C4-2B (cell line): ENCODE data around the gene TRAK1.

Experiments
- H3K27ac ChIP-seq: fragments of 450-650 bp; 2 replicates; pipeline ENCODE4 v1.5.1; 2017
- ZFX ChIP-seq: fragments of 450-650 bp; IDR thresholded peaks from 2 replicates; pipeline ENCODE4 v1.6.1; 2017
- TF ChIP-seq, protein P1 (sequence below): fragments of 450-650 bp; conservative IDR thresholded peaks from 2 replicates; pipeline ENCODE4 v1.5.1; 2017; ENCODE audit warnings: mild to moderate bottlenecking

Gene TRAK1

DNA sequence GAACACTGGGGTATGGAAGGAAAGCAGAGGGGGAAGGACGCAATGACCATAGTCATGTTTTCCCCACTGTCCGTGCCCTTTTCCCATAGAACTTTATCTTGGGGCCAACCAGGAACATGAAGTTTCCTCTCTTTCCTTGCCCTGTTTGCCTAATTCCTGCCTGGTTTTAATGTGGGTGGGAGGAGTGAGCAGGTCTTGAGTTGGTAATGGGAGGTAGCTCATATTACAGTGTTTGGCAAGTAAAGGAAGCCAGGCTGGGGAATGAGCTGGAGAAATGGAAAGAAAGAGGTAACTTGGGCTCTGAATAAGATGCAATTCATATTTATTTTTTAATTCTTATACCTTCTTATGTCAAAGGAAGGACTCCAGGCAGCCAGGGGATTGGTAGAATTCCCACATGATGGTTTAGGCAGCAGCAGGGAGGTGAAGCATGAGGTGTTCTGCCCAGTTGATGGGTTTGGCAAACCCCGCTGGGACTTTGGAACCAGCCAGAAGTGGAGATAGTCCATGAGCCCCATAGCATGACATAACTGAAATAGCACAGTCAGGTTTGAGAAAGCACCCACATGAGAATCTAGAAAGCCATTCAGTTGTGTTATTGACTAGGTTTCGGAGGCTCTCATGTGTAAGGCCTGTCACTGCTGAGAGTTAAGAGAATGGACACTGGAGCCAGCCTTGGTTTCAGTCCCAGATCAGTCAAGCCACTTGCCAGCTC, 114.8 kb downstream of the TRAK1 start:
- no peak for TF ChIP-seq ZFX
- TF ChIP-seq, protein P1, sequence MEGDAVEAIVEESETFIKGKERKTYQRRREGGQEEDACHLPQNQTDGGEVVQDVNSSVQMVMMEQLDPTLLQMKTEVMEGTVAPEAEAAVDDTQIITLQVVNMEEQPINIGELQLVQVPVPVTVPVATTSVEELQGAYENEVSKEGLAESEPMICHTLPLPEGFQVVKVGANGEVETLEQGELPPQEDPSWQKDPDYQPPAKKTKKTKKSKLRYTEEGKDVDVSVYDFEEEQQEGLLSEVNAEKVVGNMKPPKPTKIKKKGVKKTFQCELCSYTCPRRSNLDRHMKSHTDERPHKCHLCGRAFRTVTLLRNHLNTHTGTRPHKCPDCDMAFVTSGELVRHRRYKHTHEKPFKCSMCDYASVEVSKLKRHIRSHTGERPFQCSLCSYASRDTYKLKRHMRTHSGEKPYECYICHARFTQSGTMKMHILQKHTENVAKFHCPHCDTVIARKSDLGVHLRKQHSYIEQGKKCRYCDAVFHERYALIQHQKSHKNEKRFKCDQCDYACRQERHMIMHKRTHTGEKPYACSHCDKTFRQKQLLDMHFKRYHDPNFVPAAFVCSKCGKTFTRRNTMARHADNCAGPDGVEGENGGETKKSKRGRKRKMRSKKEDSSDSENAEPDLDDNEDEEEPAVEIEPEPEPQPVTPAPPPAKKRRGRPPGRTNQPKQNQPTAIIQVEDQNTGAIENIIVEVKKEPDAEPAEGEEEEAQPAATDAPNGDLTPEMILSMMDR: no peak
- no peak overlapping the region for H3K27ac ChIP-seq

DNA sequence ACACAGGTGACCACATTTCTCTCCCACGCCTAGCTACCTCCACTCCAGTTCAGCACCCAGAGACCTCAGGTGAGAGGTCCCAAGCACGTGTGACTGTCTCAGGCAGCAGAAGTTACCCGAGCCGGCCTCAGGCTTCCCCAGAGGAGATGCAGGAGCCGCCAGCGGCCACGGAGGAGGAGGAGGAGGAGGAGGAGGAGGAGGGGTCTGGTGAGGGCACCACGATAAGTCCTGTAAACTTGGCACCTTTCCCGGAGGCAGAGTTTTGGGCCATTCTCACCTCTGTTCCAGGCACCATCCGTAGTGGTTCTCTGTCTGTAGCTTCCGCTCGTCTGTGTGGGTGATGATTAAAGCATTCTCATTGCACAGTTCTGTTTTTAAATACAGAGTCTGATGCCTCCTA, 118.8 kb downstream of the TRAK1 start:
- TF ChIP-seq ZFX: no peak
- TF ChIP-seq, protein P1: no peak
- no peak overlapping the region for H3K27ac ChIP-seq

DNA sequence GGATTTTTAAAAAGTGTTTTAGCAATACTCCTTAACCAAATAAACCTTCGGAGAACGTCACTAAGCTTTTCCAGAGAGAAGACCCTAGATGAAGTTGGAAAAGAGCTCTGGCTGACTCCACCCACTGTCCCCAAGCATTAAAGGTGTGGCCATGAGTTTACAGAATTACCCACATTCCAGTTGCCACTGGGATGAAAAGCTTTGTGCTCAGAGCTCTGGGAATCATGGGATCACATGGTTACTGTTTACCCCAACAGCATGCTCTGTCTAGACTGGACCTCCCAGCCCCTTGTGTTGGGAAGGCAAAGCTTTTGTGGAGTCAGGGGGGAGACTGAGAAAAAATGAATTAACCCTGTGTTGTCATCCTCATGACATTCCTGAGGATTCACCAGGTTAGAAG, 119.6 kb downstream of the TRAK1 start:
- TF ChIP-seq, protein P1: no peak
- no peak for TF ChIP-seq ZFX

DNA sequence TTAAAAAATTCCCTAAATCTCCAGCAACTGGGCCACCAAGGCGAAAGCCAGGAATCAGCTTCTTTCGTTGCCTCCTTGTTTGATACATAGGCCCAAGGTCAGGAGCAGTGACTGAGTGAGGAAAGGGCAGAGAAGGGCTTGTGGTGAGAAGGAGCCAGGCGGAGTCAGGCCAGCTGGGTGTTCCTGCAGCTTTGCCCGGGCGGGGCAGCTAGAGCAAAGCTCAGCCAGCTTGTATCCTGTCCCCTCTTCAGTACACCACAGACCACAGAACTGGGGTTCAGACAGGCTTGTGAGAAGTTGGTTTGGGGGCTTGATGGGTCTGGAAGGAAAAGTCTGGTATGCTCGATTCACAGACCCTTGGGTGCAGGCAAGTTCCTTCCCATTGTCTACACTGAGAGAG, 122.3 kb downstream of the TRAK1 start:
- no peak for TF ChIP-seq ZFX
- TF ChIP-seq, protein P1: no peak
- no peak overlapping the region for H3K27ac ChIP-seq

More for the DNA sequence above, 119.6 kb downstream of the TRAK1 start:
- no peak overlapping the region for H3K27ac ChIP-seq

DNA sequence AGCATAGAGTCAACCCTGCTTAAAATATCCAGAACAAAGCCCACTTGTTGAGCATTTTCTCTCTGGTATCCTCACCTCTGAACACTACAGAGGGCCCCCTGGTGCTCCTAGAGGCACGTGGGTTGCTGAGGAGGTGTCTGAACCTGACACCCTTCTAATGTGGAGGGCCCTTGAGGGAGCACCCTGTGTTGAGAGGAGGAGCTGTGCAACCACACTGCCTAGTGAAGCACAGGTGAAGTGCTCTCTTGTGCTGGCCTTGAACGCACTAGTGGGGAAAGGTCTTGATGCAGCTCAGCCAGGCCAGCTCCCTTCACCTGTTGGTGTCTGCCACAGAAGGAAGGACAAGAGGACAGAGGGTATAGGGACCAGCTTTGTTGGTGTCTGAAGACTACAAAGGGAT, 122.9 kb downstream of the TRAK1 start:
- no peak overlapping the region for H3K27ac ChIP-seq
- no peak for TF ChIP-seq ZFX
- TF ChIP-seq, protein P1: no peak

DNA sequence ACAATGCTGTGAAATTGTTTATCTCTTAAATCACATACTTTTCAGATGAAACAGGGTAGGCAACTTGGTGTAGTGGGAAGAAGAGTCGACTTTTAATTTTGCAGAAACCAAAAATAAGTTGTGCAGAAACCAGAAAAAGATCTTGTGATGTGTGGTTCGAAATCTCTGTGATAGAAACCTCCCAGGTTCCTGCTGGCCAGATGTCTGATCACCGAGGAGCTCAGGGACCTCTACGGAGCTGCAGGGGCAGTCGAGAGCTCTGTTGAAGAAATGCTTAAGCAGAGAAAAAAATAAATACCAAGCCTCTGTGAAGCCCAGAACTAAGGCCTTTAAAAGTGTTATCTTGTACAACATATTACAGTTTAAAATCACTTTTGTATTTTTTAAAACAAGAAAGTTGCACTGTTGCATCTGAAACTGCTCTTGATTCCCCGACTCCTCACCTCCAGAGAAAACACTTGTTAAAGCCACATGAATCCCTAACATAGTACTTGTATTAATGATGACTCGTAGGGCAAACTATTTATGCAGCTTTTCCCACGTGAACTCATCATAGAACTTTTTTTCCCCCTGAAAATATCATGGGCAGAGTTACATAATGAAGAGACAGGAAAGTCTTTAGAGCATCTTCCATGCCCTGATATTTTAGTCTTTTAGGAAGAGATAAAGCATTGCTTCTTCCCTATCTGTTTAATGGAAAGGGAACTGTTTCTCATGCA, 123.6 kb downstream of the TRAK1 start:
- no peak overlapping the region for H3K27ac ChIP-seq
- TF ChIP-seq ZFX: no peak
- TF ChIP-seq, protein P1: no peak

DNA sequence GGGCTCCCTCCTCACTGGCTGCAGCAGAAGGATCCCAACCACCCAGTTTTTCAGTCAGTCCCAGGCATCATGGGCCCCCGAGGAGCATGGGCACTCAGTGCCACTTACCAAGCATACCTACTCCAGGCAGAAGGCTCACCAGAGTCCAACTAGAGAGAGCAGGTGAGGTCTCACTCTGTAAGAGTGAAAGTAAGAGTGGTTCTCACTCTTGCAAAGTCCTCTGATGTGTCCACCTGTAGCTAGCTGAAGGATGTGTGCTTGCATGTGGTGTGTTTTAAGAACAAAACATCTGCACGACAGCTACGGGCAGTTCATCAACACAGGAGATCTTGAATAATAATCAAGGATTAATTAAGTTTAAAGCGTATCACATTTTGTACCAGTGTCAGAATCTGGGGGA, 125.1 kb downstream of the TRAK1 start:
- no peak overlapping the region for H3K27ac ChIP-seq
- TF ChIP-seq, protein P1: no peak
- no peak for TF ChIP-seq ZFX
